GM12801 (cell line): ENCODE data around the gene RASL11A.

Experiments
- TF ChIP-seq, protein P1 (sequence below): IDR thresholded peaks from one replicate; pipeline ENCODE4 v1.5.1; 2011; ENCODE audit warnings: control low read depth; ENCODE audit not compliant: insufficient read length; ENCODE audit errors: extremely low read depth

The RASL11A gene

DNA sequence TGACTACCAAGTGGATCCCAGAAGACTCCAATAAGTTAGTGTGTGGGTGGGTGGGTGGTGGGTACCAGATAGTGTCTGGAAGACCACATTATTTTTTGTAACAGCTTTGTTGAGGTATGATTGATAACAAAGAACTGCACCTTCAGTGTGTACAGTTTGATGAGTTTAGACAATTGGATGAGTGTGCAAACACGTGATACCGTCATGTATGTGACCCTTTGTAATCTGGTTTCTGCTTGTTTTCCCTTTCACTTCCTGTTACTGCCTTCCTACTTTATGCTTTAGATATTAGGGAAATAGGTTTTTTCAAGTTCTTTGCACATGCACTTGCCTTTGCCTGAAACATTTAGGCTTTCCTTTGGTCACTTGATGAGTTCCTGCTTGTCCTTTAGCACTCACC, 10.8 kb upstream of the RASL11A start:
- TF ChIP-seq, protein P1, sequence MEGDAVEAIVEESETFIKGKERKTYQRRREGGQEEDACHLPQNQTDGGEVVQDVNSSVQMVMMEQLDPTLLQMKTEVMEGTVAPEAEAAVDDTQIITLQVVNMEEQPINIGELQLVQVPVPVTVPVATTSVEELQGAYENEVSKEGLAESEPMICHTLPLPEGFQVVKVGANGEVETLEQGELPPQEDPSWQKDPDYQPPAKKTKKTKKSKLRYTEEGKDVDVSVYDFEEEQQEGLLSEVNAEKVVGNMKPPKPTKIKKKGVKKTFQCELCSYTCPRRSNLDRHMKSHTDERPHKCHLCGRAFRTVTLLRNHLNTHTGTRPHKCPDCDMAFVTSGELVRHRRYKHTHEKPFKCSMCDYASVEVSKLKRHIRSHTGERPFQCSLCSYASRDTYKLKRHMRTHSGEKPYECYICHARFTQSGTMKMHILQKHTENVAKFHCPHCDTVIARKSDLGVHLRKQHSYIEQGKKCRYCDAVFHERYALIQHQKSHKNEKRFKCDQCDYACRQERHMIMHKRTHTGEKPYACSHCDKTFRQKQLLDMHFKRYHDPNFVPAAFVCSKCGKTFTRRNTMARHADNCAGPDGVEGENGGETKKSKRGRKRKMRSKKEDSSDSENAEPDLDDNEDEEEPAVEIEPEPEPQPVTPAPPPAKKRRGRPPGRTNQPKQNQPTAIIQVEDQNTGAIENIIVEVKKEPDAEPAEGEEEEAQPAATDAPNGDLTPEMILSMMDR = no peak

DNA sequence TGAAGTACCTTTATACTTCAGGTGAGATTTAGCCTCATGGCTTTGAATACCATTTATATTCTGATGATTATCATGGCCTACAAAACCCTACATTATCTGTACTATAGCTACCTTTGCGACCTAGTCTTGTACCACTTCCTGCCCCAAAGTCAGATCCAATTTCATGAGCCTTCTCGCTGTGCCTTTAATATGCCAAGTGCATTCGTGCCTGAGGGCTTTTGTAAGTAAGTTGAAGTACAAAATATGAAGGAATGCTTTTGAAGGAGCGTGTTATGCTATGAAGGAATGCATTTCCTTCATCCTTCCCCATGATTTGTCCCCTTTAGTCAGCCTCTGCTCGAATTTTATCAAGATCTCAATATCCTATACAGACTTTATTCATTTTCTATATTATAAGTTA, 9.2 kb upstream of the RASL11A start:
- TF ChIP-seq, protein P1 = no peak

DNA sequence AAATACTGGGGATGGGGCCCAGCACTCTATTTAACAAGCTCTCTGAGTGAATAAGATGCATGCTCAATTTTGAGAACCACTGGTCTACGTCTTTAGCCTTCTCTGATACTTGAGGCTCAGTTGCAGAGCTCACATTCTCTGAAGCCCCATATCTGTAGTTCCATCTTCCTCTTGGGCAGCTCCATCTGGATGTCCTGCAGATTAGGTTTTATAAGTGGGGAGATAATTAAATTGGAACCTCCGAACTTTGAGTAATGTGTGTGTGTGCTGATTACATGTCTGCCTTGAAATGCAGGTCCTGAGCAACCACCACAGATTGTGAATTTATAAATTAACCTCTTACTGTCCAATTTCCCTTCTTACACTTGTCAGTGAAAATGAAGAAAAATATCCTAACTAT, 7.2 kb upstream of the RASL11A start:
- TF ChIP-seq, protein P1 = no peak

DNA sequence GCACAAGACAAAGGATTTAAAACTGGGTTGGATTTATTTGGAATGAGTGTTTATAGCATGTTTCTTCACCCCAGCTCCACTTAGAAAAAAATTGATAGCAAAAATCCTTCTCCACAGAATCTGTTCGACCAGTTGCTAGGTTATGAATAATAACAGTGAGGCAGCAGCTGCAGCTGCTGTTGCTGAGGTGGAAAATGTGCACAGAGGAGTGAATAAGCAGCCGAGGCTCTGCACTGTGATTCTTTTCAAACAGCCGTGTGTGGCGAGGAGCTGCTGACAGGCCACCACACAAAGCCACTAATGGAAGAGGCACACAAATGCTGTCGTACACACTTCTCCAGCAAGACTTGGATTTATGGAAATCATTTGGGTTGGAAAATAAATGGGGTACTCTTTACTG, 6.4 kb upstream of the RASL11A start:
- TF ChIP-seq, protein P1 = no peak

DNA sequence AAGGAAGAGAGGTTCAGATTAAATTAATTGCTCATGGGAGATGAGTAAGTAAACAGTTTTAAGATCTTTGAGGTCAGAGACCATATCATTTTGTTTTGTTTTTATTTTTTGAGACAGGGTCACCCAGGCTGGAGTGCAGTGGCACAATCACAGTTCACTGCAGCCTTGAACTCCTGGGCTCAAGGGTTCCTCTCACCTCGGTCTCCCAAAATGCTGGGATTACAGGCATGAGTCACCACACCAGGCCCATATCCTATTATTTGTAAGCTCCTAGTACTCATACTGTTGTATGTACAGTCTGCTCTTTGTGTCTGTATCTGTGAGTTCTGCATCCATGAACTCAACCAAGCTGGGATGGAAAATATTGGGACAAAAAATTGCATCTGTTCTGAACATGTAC, 6.0 kb upstream of the RASL11A start:
- TF ChIP-seq, protein P1 = no peak

DNA sequence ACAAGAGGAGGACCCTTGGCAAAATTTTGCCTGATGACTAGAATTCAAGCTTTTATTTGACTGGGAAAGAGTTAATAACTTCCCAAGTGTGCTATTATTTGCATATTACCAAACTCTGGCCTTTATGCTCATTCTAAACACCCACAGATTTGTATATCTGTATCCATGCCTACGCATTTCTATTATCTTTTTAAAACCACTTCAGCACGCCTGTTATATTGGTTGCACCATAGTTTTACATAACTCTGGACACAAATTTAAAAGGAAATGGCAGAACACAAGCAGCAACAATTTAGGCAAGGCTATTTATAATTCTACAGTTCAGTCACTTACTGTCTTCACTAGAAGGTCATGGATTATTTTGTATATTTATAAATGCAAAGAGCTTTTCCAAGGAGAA, 3.7 kb upstream of the RASL11A start:
- TF ChIP-seq, protein P1 = no peak

DNA sequence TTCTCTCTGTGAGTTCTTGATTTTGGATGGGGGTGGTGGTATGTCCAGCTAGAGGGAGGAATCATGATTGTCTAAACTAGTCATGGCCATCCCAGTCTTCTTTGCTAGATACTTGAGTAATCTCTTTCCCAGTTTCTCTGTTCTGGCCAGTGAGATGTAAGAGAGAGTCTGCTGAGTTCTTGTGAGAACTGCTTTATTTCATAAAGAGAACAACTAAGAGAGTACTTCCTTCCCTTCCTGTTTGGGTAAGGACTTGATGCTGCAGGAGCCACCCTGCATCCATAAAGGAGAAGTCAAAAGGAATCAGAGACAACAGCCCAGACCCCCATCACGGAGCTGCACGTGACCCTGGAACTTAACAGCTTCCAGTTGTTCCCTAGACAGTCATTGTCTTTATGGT, 3.0 kb upstream of the RASL11A start:
- TF ChIP-seq, protein P1 = no peak
